Activated T-helper 1 cell treated with Interleukin-2 at 50 U/mL for 16 hours (primary cell): ENCODE data around the gene POLE2.
A peak's percentile ranks its signal among the peaks of the same experiment; 100 is the strongest.
"Not testable (repeated sequence)": the region's sequence is repeated elsewhere in the genome, so short reads cannot be mapped to it uniquely, and the experiment has no call there.

ENCODE experiments used
- DNase-seq: peaks from one replicate; pipeline ENCODE4 v3.0.0-alpha.2; 2020; ENCODE audit warnings: low read depth

The POLE2 gene

DNA sequence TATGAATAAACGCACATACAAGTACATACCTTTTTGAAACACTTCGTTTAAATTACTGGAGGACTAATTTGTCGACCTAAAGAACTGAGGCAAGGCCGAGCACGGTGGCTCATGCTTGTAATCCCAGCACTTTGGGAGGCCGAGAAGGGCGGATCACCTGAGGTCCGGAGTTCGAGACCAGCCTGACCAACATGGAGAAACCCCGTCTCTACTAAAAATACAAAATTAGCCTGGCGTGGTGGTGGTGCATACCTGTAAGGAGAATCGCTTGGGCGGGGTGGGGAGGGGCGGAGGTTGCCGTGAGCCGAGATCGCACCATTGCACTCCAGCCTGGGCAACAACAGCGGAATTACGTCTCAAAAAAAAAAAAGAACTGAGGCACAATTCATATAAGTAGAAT, 68.7 kb downstream of the POLE2 start:
- DNase-seq: not testable (repeated sequence)

DNA sequence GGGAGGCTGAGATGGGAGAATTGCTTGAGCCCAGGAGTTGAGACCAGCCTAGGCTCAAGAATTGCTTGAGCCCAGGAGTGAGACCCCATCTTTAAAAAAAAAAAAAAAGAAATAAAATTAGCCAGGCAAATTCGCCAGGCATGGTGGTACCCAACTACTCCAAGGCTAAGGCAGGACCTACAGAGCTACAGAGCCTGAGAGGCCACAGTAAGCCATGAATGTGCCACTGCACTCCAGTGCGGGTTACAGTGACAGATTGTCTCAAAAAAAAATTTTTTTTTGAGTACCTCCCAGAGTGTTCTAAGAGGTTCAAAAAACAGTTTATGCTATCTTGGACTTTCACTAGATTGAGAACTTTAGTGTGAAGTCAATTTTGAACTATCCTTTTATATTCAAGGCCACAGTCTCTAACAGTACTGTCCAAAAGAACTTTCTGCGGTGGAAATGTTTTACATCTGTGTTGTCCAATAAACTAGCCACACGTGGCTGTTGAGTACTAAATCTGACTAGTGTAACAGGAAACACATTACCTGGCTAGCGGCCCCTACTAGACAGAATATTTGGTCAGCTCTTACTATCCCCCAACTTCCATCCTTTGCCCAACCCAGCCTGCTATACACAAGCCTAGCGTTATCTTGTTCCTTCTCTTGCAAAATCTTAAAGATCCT, 70.0 kb downstream of the POLE2 start:
- DNase-seq: no peak

DNA sequence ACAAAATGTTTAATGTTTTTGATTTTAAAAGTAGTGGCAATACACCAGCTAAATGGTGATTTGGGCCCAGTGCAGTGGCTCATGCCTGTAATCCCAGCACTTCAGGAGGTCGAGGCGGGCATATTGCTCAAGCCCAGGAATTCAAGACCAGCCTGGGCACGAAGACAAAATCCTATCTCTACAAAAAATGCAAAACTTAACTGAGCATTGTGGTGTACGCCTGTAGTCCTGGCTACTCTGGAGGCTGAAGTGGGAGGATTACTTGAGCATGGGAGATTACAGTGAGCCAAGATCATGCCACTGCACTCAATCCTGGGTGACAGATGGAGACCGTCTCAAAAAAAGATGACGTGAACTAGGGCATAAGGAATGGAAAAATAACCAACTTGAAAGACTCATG, 72.2 kb downstream of the POLE2 start:
- no peak for DNase-seq

DNA sequence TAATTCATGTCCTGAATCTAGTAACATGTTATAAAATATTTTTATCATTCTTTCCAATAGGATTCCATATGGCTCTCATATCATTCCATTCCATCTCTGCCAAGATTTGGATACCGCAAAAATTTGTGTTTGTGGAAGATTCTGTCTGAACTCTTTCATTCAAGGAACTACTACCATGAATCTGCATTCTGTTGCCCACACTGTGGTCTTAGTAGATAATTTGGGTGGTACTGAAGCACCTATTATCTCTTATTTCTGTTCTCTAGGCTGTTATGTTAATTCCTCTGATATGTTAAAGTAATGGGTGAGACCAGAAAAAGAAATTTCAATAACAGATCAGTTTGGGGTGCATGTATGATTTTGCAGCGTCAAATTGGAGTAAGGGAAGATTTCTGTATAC, 73.8 kb downstream of the POLE2 start:
- DNase-seq: no peak

DNA sequence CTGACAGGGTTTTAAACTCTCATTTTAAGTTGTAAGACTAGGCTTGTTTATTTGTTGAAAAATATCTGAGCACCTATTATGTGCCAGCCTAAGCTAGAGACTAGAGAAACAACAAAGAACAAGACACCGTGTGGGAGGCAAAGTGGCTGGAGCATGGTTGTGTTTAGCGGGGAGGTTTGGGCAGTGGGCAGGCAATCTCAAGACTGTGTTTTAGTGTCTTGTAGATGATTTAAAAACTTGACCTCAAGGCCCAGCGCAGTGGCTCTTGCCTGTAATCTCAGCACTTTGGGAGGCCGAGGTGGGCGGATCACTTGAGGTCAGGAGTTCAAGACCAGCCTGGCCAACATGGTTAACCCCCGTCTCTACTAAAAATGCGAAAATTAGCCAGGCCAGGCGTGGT, 75.3 kb downstream of the POLE2 start:
- no peak for DNase-seq

DNA sequence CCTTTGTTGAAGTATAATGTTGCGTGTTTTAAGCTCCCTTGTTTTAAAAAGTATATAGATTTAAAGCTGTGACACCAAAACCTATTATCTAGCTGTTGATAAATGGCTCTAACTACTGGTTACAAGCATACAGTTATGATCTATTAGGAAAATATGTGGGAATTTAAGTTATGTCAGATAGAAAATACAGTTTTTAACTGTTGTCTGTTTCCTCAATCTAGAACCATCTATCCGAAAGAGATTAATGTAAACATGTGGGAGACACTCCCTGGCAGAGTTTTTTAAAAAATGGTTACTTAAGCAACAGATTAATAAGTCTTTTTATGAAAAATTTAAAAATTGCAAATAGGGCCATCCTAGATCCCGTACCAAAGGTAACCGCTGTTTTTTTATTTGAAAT, 75.8 kb downstream of the POLE2 start:
- DNase-seq: no peak

DNA sequence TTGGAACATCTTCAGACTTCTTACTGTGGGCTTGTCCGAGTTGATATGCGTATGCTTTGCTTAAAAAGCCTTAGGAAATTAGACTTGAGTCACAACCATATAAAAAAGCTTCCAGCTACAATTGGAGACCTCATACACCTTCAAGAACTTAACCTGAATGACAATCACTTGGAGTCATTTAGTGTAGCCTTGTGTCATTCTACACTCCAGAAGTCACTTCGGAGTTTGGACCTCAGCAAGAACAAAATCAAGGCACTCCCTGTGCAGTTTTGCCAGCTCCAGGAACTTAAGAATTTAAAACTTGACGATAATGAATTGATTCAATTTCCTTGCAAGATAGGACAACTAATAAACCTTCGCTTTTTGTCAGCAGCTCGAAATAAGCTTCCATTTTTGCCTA, 80.4 kb downstream of the POLE2 start:
- DNase-seq: no peak

DNA sequence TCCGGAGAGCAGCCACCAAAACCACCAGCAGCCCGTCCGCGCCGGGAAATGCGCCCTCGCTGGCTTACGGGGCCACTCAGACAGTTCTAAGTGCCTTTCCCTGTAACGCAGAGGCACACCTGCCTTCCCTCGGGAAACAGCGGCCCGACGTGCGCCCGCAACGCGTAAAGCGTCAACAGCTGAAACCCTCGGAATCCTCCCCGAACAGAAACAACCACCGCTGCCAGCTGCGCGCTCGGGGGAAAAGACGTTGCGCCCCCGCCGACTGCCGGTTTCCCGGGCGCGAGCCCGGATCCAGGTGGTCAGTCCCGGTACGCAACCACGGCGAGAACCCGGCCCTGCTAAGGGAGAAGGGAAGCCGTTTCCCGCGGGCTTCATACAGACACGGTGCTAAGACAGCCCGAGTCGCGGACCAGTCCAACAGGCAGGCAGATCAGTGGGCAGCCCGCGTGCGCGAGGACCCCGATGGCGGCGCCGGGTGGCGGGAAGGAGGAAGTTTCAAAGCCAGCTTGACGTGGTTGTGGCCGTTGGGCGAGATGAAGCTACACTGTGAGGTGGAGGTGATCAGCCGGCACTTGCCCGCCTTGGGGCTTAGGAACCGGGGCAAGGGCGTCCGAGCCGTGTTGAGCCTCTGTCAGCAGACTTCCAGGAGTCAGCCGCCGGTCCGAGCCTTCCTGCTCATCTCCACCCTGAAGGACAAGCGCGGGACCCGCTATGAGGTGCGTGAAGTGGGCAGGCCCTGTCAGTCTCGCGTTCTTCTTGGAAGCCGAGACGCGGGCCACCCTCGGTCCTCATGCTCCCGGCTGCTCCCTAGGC, 89.3 kb downstream of the POLE2 start, which contains the start of gene LRR1:
TSS of gene LRR1 (plus strand) at position 456 of the 816 bp plus-strand sequence. CDS start at position 537, 81 bp downstream.
- peak; percentile 74 for DNase-seq

DNA sequence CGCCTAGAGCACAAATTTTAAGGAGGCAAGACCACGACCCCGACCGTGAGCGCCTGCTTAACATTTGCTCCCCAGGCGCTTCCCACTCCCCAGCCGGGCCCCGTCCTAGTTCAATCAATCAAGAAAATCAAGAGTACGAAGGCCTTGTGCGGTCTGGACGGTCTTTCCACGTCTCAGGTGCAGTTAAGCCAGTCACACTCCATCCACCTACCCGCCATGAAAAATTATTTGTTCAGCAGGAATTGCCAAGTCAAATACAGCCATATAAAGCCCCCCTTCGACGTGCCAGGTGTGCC, 89.9 kb downstream of the POLE2 start:
- no peak for DNase-seq

DNA sequence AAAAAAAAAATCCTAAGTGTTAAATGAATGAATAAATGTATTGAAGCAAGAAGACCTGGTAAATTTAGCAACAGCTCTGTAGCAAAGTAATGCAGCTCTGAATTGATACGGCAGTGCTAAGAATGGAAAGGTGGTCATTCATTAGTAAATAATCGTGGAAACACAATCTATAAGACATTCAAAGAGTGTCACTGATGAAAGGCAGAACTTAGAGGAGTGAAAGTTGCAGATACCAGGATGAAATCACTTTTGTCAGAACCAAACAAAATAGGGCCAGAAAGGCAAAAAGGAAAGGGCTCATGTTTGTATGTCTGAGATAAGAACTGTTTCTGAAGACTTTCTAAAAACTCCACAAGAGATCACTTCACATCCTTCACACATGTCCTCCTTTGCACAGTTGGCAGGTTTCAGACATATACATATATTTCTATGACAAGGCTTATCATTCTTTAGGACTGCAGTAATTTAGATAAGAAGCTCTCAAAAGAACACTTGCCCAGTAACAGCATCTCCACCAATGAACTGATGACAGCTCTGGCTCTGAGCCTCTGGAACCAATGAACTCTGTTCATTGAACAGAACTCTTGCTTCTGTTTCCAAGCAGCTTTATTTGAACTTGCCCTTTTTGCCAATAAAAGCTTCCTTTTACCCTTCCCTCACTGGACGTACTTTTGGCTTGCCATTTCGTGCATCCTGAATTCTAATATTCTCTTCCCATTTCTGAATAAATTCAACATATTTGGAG, 93.5 kb downstream of the POLE2 start:
- no peak for DNase-seq
